OCI-LY7 (cell line): Measurements from ENCODE around the gene SLC35A1.

Experiments
- CTCF ChIP-seq: fragments of 200-600 bp; sonication (generic); conservative IDR thresholded peaks from 2 replicates; pipeline ENCODE4 v1.5.1; 2014; ENCODE audit warnings: mild to moderate bottlenecking, antibody characterized with exemption, low read length, moderate library complexity, mixed read lengths
- EZH2phosphoT487 ChIP-seq: fragments of 200-600 bp; sonication (generic); IDR thresholded peaks from 2 replicates; pipeline ENCODE4 v1.6.1; 2018; ENCODE audit warnings: low read depth, borderline replicate concordance, mild to moderate bottlenecking, mixed run types, antibody characterized with exemption, low read length, moderate library complexity, mixed read lengths

GRCh38 chr6:87498048-87498447 is 25.3 kb downstream of the SLC35A1 start:
- TF ChIP-seq CTCF (no peak), EZH2phosphoT487 (no peak)
